NCI-H82 treated with DMSO at 0.1 percent for 48 hours (cell line): ENCODE data around the gene DENND1A.

Source experiments
- DNase-seq: peaks from one replicate; lab custom pipeline; 2025; ENCODE audit not compliant: unreplicated experiment; lab: John Stamatoyannopoulos, UW

Gene DENND1A

GRCh38 chr9:123478160-123478559, 451.8 kb downstream of the DENND1A start:
- DNase-seq: no peak

DNA sequence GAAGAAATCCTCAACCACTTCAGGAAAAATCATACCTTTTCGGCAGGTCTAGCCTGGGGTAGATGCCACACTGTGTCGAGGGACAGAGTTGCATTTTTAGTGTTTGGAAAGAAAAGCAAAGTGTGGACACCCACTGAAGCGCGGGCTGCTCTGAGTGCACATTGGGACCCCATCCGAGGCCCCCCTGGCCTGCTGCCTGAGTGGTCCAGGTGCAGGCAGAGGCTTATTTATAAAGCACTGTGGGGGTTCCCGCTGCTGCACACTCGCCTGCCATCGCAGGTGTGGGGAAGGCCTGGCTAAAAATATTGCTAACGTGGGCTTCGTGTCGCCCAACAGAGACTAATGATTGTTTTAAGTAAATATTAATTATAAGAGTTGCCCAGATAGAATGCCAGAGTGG, 454.5 kb downstream of the DENND1A start:
- DNase-seq: no peak

DNA sequence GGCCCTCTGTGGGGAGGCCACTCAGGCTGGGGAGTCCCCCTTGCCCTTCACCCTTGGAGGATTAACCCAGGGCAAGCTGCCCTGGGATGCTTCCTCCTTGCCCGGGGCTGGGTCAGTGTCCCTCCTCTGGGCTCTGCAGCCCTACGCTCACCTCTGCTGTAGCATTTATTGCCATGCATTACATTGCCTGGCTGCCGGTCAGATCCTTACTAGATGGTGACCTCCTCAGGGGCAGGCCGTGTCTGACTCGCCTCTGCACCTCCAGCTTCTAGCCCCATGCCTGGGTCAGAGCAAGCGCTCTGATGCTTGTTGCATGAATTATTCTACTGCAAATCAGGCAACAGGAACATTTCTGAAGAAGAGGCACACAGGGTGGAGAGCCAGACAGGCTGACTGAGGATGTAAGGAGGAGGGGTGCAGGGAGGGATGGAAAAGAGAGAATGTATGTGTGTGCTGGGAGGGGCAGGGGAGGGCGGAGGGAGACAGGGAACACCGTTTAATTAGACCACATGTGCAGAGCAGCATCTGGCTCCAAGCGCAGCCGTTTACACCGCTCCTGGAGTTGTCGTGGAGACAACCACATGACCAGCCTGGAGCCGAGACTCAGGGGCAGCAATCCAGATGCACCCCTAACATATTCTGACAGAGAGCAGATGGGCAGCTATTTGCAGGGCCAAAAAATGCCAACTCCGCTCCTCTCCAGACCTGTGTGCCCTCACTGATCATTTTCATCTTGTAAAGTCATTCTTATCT, 456.9 kb downstream of the DENND1A start:
- no peak for DNase-seq

DNA sequence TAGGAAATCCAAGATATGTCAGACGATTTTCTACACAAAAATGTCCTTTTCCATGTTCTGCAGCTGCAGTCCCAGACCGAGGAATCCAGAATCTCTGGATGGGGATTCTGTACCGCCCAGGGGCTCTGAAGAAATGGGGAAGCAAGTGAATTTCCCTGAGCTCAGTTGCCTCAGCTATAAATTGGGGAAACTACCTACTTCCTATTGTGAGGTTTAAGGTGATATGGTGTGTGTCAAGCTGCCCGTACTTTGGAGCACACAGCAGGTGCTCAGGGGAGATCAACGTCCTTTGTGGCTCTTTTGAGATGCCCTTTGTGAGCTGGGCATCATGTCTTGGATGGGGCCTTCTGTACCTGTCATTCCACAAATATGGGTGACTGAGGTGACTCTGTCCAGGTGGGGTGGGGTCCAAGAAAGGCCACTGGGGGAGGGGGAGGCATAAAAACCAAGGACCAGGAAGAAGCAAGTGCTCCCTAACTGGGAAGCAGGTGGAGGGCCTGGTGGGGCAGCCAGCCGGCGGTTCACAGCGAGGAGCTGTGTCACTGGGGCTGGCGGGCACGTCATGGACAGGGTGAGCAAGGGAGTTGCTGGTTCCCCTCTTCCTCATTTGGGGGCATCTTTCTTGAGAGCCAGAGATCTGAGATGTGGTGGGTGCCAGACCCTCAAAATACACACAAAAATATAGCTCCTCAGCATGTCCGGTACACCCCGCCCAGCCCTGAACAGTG, 457.9 kb downstream of the DENND1A start:
- DNase-seq: no peak

- DNase-seq: no peak
These were observed 458.7 kb downstream of the DENND1A start for GRCh38 chr9:123470991-123471770.

GRCh38 chr9:123470121-123470782, 459.7 kb downstream of the DENND1A start:
- DNase-seq: no peak

DNA sequence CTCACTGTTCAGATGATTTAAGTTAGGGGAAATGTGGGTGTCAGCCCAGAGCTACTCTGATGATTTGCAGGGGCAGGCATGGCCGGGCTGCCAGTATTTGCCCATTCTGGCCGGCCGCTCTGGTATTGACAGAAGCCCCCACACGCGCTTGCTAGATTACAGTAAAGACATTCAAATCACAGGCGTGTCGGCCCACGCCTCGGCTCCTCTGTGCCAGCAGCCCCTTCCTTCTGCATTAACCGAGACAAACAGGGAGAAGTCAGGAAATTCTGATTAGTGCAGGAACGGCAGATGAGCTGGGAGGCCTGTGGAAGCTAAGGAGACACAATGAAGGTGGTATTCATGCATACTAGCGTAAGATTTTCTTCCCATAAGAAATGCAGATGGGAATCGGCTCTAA, 460.6 kb downstream of the DENND1A start:
- no peak for DNase-seq

DNA sequence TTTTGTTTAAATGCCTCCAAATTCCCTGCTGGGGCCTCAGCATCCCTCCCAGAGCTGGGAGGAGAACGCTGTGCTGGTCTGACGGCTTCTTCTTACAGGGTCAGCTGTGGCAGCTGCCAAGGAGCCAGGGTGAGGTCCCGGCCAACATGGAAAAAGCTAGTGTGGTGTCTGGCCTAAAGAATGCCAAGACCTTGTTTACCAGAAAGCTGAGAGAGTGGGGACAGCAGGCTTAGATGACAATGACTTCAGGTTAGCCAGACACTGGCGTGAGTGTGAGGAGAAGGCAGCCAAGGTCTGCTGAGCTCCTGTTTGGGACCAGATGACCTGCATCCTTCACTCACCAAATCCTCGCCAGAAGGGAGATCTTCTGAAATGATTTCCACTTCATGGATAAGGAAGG, 461.4 kb downstream of the DENND1A start:
- DNase-seq: no peak

GRCh38 chr9:123465304-123465703, 464.6 kb downstream of the DENND1A start:
- DNase-seq: no peak

DNA sequence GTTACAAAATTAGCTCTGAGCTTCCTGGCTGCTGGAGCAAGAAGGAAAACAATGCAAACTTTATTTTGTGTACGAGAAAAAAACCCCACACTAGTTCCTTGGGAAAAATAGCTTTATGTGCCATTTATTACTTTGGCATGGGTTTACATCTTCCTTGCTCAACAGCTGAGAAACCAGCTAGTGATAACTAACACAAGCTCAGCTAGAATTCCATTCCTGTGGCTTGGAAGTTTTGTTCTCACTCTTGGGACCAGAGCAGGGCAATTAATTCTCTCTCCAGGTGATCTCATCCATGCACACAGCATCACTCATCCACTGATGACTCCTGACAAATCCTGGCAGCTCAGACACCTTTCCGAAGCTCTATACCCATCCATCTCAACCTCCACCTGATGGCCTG, 469.8 kb downstream of the DENND1A start:
- DNase-seq: no peak

DNA sequence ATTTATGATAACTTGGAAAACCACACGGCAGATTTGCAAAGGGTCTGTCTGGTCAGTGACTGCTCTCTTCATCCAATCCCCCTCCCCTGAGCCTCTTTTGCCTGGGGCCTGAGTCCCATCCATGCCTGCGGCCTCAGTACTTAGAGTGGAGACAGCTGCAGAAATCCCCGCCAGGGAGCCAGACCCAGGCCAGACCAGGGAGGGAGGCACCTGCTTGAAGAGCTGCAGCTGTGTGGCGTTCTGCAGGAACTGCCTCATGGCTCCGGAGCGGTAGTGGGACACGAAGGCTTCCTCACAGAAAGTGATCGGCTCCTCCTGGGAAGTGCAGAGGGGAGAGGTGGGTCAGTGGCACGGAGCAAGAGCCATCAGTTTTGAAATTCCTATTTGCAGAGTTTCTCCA, 472.3 kb downstream of the DENND1A start:
- DNase-seq: no peak

DNA sequence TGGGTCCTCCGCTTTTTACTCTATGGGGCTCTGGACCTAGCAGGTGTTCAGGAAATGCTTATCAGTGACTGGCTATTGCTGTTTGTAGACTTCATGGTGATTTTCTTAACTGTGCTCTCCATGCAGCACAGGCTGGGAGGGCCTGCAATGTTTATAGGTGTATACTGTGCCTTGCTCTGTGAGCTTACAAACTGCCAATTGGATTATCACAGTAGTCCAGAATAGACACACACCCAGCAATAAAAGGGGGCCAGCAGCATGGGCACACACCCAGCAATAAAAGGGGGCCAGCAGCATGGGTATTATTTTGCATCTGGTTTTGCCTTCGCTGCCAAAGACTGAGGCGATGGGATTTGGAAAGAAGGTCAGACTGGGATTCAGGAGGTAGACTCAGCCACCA, 473.9 kb downstream of the DENND1A start:
- no peak for DNase-seq

DNA sequence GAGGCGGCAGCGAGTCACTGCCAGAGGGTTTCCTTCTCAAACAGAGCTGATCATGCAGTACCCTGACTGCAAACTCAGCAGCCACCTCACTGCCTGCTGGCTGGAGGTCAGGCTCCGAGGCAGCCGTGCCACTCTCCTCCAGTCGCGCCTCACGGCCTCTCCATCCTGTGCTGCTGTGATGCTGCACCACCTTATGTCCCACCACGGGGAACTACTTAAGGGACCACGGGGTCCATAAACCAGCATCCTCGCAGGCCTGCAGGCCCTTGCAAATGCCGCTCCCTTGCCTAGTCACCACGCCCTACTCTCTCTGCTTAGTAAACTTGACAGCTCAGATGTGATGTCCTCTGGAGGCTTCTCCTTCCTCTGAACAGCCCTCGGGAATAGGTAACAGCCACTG, 474.7 kb downstream of the DENND1A start:
- no peak for DNase-seq

DNA sequence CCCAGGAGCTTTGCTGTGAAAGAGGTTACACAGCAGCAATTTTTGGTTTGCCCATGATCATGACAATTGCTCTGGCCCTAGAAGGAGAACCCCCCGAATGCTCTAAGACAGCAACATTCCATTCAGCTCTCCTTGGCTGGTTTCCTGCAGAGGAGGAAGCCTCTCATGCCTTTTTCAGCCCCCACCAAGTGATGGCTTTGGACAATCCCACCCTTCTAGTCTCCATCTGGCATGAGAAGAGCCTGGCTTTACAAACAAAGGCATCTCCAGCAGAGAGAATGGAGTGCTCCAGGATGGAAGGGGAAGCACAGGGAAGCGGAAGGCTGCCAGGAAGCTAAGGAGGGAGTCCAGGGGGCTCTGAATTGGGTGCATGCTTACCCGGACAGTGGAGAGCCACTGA, 475.6 kb downstream of the DENND1A start:
- no peak for DNase-seq

- no peak for DNase-seq
These were observed 476.1 kb downstream of the DENND1A start for GRCh38 chr9:123453831-123454321.

DNA sequence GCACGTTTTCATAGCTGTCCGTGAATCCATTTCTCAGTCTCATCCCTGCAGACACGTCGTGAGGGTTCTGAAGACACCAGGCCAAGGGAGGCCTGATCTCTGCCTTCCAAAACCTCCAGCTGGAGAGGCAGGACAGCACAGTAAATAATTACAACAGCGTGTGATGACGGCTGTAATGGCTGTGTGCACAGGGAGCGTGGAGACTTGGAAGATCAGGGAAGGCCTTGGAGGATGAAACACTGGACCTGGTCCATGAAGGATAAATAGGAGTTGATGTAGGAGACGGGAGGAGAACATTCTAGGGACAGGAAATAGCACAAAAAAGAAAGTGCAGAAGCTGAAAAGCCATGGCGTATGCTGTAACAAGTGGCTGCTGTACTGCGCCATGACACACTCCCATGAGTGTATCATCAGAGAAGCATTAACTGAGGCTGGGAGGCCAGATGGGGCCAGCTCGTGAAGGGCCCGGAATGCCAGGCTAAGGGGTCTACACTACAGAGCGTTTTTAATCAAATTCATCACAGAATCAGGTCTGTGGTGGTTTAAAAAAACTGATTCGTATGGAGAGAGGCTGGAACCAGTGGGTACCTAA, 476.8 kb downstream of the DENND1A start:
- no peak for DNase-seq

GRCh38 chr9:123450996-123451395, 478.9 kb downstream of the DENND1A start:
- no peak for DNase-seq

DNA sequence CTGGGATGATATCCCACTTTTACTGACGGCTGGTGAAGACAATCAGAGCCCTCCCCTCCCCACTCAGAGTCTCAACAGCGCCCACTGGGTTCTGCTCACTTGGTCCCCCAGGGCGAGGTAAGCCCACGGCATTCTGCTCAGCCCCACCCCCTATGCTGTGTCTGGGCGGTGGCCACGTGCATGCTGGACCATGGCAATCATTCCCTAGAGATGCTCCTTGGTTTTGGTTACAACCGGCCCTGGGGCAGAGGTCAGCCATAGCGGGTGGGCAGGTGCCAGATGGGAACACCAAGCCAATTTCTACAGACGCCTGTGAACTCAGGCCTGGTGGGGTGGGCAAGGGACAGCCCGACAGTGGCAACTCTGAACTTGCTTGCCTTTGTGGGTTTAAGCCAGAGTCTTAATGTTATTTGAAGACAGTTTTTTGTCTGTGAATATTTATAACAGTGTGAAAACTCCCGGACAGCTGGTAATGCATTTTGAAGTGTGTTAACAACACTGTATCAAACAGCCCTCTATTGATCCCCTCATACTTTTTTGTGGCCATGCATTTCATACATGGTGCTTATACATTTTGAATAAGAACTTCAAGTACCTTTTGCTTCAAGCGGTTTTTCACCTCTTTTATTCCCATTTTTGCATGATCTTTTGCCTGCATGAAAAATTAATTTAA, 479.7 kb downstream of the DENND1A start:
- no peak for DNase-seq

DNA sequence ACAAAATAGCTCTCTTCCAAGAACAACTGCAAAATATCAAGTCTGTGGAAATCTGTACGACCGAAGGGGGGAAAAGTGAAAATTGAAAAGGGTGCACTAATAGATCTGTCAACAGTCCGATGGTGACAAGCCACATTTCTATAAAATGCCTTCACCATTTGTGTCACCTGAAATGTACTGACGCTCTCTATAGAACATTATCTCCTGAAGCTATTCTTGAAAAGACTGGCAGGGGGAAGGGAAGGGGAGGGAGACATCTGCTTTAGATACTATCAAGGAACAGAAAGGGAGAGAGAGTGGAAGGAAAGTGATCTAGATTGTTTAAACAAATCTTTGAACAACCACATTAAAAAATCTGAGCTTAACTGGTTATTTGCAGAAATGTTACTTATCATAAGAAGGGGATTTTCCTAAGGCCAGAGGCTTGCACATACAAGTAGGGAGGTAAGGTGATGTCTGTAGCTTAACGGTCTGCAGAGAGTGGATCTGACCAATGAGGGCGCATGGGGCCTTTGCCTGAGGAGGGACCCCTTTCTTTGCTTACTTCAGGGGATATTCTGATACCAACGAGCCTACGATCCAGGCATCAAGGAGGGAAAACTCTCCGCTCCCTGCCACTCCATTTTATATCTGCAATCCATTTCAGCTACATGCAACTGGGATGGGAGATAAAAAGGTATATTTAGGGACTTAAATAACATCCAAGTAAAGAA, 481.8 kb downstream of the DENND1A start:
- no peak for DNase-seq
